Endothelial cell of umbilical vein (primary cell): ENCODE data around the gene SPAM1.

Experiments
- CTCF ChIP-seq, 2 donors: IDR thresholded peaks; 1 replicate in 1 of 2; 2 replicates in 1 of 2; pipeline ENCODE4 v1.5.1; 2011; ENCODE audit warnings: low read length in 2 of 2, mild to moderate bottlenecking in 2 of 2, moderate library complexity in 2 of 2, control low read depth in 1 of 2, inconsistent platforms in 1 of 2, low read depth in 1 of 2; ENCODE audit not compliant: insufficient read depth in 1 of 2; ENCODE audit errors: extremely low read depth in 1 of 2
- MAX ChIP-seq: IDR thresholded peaks from 2 replicates; pipeline ENCODE4 v1.6.1; 2011; ENCODE audit not compliant: insufficient read depth, insufficient read length
- MYC ChIP-seq: IDR thresholded peaks from one replicate; pipeline ENCODE4 v1.6.1; 2011; ENCODE audit warnings: mild to moderate bottlenecking, low read depth, low read length
- POLR2A ChIP-seq: IDR thresholded peaks from 2 replicates; pipeline ENCODE4 v1.6.1; 2012; ENCODE audit warnings: low read depth, mild to moderate bottlenecking, control low read depth, low read length
- POLR2AphosphoS5 ChIP-seq: IDR thresholded peaks from 2 replicates; pipeline ENCODE4 v1.6.1; 2012; ENCODE audit warnings: low read depth, mild to moderate bottlenecking, control low read depth, low read length, moderate library complexity; ENCODE audit not compliant: insufficient read depth

DNA sequence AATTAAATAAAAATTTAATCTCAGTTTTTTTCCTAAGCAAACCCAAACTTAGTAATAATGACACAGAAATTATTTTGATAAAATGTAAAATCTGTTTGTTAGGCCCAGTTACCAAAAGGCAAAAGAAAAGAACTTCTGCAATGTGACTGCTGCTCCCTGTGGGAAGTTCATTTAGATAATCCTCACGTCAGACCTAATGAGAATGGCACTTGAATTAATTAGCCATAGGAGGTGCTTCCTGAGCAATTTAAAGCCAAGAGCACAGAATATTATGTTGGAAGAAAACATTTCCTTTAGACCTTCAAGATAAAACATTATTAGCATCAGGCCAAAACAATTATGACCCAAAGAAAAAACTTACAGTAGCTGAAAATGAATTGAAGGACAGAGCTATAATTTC is 19.4 kb downstream of the SPAM1 start:
- TF ChIP-seq POLR2A (no peak), CTCF (IDR thresholded peaks at IDR 0.05; ENCODE audit: extremely low read depth in 1 of 2, insufficient read depth in 1 of 2, low read depth in 1 of 2, low read length in 2 of 2) (no peak), POLR2AphosphoS5 (no peak), MAX (no peak), MYC (no peak)
